AML-193 (cell line): ENCODE results near the gene GAP43.

Source experiments
- DNase-seq, 2 experiments: peaks; one replicate each; lab custom pipeline; 2025; lab: John Stamatoyannopoulos, UW

The GAP43 gene

DNA sequence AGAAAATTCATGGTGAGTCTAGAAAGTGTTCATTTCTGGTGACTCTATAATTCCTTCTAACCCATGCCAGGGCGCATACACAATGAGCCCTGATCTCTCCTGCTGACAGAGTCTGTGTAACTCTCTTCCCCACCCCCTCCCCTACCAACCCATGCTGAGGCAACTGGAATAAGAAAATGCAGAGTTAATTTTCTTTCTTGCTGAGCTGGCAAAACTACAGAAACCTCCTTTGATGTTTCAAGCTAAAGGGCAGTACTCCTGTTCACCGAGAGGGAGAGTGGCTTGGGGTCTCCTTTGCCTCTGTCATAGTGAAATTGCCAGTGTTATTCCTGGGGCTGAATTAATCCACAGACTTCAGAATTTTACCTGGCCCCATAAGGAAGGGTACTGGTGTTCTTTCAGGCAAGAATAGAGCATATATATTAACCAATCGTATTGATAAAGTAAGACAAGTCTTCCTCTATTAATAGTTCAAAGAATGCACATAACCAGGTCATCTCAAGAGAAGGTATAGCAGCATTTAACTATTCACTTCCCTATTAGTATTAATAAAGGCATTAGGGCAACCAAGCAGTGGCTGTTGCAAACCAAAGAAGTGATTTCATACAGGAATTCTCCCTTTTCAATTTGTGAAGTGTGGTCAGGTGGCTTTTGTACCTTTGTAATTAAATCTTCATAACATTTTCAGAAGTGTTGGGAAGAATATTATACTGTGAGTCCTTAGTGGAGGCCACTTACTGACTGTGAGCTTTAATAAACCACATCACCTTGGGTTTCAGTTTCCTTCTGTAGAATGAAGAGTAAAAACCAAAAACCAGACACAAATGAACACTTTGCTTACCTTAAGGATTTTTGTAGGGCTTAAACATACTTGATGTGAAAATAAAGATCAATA lies 4.1 kb downstream of the GAP43 start:
- DNase-seq, result no peak

DNA sequence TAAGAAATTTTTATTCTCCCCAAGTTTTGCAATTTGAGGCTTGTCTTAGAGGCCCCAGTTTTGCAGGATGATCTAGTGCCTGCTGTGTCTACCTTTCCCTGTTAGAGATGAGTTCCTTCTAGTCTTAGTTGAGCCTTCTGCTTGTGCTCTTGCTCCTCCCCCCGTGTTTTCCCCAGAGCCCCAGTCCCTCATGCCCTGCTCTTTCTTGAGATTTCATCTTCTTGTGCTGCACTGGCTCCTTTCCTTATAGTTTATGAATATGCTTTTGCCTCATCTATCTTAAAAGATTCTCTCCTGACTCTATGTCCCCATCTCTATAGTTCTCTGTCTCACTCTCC lies 4.7 kb downstream of the GAP43 start:
- no peak for DNase-seq

DNA sequence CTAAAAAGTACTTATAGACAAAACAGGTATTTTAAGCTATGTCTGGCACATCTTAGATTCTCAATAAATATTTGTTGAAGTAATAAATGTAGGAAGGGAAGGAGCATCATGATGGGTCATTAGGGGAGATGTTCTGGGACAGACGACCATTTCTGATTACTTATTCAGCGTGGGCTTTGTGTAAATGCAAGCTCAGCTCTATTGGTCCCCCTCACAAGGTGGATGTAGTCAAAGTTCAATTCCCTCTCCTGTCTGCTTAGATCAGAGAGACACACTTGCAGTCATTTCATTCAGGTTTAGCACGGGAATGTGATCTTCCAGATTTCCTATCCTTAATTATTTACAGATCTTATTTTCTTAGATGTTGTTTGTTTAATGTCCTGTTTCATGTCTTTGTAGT lies 7.5 kb downstream of the GAP43 start:
- no peak for DNase-seq

DNA sequence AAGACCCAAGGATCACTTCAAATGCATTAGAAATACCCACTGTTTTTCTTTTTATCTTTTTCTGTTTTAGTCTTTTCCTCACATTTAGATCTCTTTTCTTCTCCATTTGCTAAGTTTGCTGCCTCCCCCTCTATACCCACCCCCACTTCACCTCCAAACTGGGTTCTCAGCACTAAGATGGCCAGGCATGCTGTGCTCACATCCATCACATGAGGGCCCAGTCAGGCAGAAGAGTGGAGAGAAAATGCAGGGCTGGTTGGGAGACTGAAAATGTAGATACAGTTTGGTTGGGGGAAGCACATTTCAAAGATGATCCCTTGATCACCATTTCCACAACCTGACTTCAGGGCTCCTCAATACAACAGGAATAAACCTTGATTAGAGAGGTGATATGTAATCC lies 8.7 kb downstream of the GAP43 start:
- no peak for DNase-seq

DNA sequence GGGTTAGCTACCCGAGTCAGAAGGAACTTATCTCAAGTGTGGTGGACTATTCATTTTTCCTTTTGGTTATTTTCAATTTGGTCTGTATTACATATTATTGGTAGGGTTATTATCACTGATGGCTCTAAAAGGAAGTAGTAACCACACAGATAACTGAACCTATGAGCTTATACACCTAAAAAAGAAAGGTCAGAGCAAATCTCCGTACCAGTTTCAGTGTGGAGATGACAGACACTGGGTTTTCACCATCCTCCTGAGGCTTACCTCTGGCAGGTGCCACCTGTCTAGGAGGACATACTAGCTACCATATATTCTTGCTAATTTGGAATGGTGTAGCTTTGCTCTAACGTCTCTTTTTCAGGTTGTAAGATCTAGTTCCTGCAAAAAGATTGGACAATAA lies 10.2 kb downstream of the GAP43 start:
- no peak for DNase-seq

DNA sequence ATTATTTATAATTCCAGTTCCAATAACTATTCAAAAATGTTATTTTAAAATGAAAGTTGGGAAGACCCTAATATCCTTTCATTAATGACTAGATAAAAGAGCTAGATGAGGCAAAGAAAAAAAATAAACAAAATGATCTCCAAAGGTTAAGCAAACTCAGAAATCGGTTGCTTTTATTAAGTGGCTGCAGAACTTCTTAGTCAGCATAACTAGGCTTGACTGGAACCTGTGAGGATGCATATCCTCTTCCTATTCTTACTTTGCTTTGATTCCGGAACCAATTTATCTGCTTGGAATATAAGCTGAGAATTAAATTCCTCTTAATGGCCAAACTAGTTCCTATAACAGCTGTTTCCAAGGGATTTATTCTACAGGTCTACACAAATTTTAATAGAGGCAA lies 10.7 kb downstream of the GAP43 start:
- no peak for DNase-seq

DNA sequence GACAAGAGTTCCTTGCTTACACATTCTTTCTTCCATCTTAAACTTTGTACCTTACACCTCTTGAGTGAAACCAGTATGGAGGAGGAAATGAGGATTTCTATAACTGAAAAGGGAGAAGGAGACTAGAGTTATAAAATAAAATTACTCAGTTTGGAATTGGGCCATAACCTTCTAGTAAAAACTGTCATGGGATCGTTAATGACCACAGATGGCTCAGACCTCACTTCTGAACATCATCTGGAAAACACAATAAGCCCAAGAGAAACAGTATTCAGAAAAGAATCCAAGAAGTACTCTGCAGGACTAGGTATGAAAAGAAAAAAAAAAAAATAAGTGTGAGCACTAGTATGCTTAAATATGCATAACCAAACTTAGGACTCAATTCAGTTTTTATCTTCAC lies 12.1 kb downstream of the GAP43 start:
- no peak for DNase-seq

DNA sequence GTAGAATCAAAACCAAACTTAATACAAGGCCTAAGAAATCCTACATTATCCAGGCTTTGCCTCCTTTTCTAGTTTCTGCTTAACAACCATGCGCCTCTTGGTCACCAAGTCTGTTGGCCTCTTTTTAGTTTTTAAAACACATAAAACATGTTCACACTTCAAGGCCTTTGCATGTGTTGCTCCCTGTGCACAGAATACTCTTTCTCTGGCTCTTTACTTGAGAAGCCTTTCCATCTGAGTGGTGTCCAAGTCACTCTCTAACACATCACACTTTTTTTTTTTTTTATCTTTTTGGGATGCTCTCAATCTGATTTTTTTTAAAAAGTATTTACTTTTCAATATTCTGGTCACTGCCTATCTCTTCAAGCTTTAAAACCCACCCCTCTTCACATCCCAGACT lies 14.9 kb downstream of the GAP43 start:
- DNase-seq, result no peak

DNA sequence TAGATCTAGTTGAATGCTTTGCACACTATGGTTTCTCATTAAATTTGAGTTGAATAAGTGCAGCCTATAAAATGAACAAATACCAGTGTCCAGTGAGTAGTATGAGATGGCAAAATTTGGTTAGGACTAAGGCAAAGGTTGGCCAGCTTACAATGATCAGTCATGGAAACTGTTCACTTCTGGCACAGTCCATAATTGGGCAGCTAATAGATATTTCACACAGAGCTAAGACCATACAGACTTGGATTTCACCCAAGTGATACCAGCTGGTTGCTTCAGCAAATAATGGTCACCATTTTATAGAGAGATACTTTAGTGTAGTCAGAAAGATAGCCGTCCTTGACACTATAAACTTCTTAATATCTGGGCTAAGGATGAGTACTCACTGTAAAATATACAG lies 15.7 kb downstream of the GAP43 start:
- DNase-seq, result no peak

DNA sequence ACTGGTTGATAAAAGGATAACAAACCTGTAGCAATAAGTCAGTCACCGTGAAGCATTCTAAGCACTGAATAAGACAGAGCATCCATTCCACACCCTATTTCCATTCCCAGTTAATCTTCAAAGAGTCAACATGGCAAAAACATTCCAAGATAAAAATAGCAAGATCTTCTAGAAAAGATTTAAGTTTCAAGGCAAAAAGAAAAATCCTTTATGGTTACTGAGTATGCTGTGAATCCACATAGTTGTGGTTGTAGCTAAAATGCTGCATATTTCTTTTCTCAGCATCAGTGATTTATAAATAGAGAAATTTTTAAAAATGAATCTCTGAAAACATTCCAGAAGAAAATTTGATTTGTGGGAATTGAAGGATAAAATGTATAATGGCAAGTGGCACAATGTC lies 21.1 kb downstream of the GAP43 start:
- DNase-seq, result no peak

DNA sequence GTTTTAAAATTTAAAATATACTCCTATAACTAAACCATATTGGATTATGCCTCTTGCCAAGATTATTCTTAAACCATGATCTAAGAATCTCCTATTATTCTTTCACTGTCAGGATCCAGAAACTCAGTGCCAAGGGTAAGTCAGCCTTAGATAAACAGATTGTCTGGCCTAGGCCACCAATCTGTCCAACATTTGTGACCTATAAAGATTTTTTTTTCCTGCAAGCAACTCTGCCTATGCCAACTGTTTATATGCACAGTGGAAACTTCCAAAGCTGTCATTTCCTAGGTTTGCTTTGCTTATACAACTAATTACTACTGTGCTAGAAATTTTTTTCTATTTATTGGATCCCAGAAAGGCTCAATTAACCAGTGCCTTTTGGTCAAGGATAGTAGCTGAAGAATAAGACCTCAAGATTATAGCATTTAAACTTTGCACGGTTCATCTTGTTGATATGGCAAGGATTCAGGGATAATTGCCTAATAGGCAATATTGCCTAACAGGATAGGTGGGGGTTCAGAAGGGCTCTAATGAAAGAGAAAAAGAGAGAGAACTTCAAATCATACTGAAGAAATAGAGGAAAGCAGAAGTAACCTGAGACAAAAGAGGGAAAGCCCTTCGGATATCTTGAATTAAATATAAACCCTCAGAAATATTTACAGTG lies 22.8 kb downstream of the GAP43 start:
- DNase-seq, result no peak

DNA sequence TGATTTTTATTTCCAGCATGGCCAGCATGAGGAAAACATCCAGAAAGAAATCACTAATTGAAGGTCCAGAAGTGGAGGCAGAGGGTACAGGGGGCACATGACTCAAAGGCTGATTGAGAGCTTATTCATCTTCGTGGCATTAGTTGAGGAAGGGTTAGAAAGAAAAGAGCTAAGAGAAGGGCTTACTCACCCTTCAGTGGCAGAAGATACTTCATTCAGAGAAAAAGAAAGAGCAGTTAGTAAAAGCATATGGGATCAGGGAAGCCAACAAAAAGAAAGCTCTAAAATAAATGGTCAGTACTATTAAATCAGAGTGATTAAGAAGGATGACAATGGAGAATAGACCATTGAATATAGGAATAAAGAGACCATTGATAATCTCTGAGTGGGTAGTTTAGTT lies 25.2 kb downstream of the GAP43 start:
- DNase-seq, result no peak

DNA sequence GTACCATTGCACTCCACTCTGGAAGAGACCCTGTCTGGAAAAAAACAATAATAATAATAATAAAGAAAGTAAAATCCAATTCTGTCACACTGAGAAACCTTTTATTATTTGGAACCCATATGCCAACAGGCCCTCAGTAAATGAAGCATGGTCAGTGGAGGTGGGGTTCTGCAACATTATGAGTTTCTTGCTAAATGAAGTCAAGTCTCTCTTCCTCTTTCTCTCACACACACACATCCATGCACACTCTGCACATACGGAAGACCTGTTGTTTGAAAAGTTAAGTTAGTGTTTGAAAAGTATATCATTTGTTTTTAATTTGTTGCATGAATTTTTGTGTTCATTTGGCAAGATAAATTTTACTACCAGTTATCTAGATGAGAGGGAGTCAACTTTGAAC lies 27.8 kb downstream of the GAP43 start:
- DNase-seq, result no peak

DNA sequence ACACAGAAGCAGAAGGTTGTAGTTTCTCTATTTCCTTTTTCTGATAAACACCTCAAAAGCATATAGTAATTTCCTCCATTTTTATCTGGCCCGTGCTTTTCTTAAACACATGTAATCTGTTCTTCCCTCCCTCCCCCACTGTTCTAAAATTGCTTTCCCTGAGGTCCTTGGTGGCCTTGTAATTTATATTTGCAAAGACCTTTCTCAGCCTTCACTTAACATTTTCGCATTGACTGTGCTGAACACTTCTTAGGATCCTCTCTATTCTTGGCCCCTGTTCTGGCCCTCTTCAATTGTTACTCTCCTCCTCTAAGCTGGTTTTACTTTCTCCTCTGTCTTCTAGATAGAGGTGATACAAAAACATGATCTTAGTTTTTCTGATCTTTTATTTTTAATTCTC lies 28.3 kb downstream of the GAP43 start:
- DNase-seq, result no peak

DNA sequence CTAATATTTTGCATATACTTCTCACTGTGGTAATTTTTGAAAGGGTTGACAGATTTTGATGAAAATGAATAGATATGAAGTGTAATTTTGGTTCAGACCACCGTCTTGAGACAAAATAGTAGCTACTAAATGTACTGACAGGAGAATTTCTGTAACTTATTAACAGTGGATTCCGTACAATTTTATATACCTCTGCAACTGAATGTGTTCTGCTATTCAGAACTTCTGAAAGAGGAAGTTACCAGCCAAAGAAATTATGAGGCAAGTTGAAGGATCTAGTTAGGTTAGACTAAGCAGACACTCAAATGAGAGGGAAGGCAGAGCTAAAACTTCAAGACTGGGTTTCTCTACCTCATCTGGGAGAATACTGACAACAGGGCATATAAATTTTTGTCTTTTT lies 29.4 kb downstream of the GAP43 start:
- DNase-seq, result peak in 1 of 2 experiments; percentile 24

DNA sequence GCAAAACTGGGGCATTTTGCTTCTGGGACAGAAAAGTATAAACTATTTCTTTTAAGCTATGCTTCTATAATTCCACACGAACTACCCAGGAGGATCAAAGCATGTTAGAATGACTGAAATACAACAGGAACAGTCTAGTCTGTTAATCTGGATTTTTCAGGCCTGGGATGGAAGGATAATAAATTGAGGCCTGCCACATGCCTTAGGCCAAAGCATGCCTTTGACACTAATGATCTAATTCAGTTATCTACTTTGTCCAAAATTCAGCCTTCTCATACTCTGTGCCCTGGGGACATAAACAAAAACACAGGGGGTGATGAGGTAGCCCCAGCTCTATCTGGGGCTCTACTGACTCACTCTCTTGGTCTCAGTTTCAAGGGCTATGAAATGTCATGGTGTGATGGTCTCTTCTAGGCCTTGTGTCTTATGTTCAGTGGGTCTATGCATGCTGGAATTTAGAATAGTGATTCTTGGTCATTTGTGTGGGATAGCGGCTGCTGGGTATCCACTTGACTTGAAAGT lies 32.5 kb downstream of the GAP43 start:
- no peak for DNase-seq

DNA sequence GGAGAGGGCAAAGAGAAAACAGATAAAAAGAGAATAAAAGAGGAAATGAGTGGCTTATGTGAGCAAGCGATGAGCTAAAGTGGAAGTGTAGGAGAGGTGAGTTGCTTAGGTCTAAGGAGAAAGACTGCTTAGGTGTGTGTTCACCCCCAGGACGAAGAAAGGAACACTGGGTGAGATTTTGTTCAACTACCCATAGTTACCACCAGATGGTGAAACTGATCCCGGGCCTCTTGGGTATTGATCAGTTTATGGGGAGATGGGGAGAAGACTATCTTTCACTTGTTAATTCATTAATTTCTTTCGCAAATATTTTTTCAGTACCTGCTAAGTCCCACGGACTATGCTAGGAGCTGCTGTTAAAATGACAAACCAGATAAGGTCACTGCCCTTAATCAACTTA lies 33.9 kb downstream of the GAP43 start:
- DNase-seq, result no peak

DNA sequence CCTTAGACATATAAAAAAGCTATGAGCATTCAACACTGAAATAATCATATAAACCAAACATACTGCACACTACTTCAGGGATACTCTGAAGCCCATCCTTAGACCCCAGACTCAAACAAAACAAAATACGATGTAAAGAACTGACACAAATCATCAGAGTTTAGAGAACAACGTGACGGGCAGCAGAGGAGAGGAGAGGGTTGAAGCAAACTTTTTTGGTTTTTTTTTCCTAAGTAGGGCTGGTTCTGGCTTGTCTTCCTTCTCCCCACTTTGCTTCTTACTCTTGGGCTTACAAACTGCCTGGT lies 34.7 kb downstream of the GAP43 start:
- DNase-seq, result no peak

DNA sequence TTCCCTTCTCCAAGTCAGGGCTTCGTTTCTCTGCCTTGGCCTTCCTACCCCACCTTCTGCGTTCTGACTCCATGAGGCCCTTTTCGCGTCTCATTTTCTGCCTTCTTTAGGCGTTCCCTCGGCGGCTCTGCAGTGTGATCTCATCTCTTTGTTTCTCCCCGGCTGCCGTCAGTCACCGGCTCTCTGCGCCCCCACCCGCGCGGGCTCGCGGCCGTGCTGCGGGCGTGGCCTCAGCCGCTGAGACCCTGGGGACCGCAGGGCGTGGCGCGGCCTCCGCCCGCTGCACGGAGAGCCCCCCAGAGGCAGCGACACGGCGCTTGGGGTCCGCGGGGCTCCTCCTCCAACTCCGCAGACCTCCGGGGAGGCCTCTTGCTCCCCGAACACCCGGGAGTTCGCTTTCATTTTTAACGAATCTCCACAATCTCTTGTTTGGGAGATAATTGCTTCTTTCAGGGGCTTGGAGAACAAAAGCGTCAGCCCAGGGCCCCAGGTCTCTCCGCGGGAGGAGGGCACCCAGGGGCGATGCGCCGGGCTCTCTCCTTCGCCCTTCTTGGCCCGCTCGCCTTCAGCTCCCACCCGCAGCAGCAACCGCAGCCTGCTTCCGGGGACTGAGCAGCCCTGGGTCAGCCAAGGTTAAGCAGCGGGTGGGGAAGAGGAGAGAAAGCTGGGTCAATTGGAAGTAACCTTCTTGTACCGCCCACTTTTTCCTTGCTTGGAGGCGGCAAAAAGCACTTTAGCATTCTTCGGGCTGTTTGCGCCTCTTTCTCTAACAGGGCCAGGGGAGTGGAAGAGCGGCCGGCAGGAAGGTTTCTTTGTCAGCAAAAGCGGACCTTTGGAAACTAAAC lies 35.2 kb downstream of the GAP43 start:
- DNase-seq, result peak; percentile 57 to 68

DNA sequence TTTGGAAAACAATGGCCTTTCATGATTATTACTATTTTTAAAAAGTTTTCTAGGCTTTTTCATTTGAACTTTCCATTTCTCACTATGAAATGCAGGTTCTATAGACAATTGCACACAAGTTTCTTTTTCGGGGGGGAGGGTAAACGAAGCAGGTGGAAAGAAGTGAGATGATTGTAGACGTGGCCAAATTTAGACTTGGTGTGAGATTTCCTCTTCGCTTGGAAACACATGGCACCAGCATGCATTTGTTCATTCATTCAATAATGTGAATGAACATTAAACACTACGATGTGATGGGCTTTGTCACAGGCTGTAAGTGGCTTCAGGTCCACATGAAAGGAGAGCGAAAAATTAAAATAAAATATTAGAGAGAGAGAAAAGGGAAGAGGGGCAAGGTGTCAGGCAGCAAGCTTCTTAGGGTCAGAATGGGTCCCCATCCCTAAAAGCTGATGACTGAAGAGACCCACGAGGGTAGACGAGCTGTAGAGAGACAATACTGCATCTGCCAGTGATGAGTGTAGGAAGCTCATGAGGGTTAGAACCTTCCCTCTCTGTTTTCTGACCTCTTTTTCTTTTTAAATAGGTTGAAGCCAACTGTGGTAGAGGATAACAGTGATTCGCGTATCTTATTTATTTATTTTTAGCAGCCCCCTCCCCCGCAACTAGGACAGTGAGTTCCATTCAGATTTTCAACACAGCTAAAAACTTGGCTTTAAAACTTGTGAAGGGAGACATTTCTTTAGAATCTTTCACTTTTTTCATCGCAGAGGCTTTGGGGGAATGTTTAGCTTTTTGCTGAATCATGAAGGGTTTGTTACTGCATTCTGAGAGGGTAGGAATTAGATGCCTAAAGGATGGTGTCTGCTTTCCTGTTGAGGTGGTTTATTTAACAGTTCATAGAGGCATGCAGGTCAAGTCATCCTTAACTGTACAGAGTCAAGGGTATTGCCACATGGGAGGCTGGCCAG lies 36.2 kb downstream of the GAP43 start:
- DNase-seq, result no peak

DNA sequence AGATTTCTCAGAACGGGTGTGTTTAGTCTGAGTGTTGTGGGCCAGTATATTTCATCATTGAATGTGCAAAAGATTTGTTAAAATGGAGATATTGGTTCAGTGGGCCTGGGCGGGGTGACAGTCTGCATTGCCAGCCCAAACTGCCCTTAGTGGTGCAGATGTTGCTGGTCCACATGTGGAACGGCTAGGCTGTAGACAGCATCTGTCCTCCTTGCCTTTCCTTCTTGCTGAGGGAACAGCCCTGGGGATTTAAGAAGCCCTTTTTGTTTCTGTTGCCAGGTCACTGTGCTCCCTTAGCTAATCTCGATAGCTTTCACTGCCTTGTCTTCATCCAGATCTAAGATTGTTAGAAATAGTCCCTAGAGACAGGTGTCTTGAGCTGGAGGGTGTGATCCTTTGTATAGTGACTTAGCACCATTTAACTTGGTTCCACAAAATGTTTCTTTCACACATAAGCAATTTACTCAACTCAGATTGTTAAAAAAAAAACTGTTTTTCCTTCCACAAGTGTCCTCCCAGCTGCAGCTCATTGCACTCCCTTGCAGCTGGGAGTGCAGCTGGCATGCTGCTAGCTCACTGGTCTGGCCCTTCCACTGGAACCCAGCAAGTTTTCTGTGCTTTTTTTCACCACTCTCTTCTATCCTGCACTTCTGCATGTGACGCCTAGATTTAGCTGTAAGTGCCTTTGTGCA lies 37.5 kb downstream of the GAP43 start:
- no peak for DNase-seq
